ENCODE data around the gene KANSL3.
"Not testable (repeated sequence)": the region's sequence is repeated elsewhere in the genome, so short reads cannot be mapped to it uniquely, and the experiment has no call there.

Gene KANSL3

DNA sequence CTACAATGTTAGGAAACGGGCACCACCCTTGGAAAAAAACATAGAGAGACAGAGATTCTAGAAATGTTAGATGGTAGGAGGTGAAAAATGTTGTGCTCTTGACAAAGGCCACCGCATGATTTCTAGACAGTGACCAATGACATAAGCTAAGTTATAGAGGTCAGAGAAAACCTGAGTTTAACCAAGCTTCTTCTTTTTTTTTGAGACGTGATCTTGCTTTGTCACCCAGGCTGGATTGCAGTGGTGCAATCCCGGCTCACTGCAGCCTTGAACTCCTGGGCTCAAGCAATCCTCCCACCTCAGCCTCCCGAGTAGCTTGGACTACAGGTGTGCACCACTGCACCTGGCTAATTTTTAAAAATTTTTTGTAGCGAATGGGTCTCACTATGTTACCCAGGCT is 17.4 kb upstream of the KANSL3 start:
- no peak for DNase-seq (ENCODE audit: low read depth in 1 of 2, low spot score in 1 of 2)

DNA sequence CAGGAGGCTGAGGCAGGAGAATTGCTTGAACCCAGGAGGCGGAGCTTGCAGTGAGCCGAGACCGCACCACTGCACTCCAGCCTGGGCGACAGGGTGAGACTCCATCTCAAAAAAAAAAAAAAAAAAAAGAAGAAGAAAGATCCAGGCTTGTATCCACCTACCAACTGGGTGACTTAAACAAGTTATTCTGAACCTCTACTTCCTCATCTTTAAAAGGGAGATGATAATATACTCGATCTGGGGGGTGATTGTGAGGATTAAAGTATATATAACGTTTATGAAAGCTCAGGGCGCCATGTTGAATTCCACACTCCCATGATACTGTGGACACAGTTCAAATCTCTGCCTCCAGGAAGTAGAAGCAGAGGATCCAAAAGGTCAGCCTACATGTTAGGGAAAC is 16.7 kb upstream of the KANSL3 start:
- not testable (repeated sequence) for DNase-seq (ENCODE audit: low read depth in 1 of 2, low spot score in 1 of 2)

GRCh38 chr2:96651793-96652192 is 13.7 kb upstream of the KANSL3 start:
- no peak for DNase-seq (ENCODE audit: low read depth in 1 of 2, low spot score in 1 of 2)

DNA sequence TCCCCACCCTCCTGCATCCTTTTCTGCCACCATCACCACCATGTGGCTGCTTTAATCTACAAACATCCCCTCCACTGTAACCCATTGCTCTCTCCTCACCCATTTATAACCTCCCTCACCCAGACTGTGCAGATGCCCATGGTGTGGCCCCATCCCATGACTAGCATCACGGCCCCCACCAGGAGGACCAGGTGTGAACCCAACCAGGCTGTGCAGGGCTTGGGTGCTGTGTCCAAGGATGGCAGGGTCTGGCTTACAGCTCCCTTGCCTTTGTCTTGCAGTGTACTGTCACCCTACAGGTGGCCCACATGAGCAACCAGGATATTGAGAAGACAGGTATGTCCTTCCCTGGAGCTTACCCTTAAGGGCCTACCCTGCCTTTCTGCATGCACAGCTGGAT is 11.2 kb upstream of the KANSL3 start:
- no peak for DNase-seq (ENCODE audit: low read depth in 1 of 2, low spot score in 1 of 2)

DNA sequence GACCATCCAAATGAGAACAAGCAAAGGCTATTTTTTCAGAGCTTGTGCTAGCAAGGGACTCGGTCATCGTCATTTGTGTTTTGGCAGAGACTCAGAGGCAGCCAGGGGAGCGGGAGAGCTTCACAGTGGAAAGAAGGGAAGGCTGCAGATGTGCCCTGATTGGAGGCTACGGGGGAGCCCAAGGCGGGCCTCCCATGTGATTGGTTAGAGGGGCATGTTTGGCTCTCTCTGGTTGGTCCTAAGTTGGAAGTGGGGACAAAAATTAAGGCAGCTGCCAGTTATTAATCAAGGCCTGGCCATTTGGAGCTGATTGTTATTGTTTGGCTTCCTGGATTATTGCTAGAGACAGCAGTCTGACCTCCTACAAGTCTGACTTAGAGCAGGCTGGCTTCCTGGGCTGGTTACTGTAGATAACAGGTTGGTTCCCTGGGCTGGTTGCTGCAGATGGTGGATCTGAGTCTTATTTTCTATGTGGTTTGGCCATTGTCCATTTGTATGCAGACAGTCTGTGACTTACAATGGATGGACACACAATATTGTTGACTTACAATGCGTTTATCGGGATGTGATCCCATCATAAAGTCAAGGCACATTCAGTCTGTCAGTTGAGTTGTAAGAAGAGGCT is 10.3 kb upstream of the KANSL3 start:
- DNase-seq (ENCODE audit: low read depth in 1 of 2, low spot score in 1 of 2), result no peak

DNA sequence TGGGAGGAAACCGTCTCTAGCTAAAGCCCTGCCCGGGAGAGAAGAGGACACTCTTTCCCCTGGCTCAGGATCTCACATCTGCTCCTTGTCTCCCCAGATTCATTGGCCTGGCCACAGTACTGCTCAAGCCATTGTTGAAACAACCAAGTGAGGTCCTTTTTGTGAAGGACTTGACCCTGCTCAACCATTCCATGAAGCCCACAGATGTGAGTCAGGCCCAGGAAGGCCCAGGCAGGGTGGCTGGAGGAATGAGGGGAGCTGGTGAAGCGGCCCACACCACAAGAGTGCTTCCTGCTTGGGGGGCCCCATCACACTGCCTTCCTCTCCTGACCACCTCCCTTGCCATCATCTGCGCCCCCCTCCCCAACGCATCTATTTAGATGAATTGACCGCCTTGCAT is 9.6 kb upstream of the KANSL3 start:
- no peak for DNase-seq (ENCODE audit: low read depth in 1 of 2, low spot score in 1 of 2)

- no peak for DNase-seq (ENCODE audit: low read depth in 1 of 2, low spot score in 1 of 2)
Observed at GRCh38 chr2:96642564-96643360, 4.7 kb upstream of the KANSL3 start, which contains the start of gene FER1L5. TSS of gene FER1L5 (plus strand) at chr2:96642764. CDS start at chr2:96642837, 73 bp downstream.

- peak; percentile 52 to 71 for DNase-seq (ENCODE audit: low read depth in 1 of 2, low spot score in 1 of 2)
Observed at GRCh38 chr2:96637385-96638143, 548 bp downstream of the KANSL3 start.

- DNase-seq (ENCODE audit: low read depth in 1 of 2, low spot score in 1 of 2), result no peak
Observed at GRCh38 chr2:96636551-96637171, 1.5 kb downstream of the KANSL3 start.

DNA sequence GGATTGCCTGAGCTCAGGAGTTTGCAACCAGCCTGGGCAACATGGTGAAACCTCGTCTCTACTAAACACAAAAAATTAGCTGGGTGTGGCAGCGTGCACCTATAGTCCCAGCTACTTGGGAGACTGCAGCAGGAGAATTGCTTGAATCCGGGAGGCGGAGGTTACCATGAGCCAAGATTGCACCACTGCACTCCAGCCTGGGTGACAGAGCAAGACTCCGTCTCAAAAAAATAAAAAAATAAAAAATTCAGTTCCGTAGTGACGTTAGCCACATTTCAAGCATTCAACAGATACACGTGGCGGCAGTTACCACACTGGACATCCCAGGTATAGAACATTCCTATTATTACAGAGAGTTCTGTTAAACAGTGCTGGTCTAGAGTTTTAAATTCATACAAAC is 4.5 kb downstream of the KANSL3 start:
- DNase-seq (ENCODE audit: low read depth in 1 of 2, low spot score in 1 of 2), result no peak

DNA sequence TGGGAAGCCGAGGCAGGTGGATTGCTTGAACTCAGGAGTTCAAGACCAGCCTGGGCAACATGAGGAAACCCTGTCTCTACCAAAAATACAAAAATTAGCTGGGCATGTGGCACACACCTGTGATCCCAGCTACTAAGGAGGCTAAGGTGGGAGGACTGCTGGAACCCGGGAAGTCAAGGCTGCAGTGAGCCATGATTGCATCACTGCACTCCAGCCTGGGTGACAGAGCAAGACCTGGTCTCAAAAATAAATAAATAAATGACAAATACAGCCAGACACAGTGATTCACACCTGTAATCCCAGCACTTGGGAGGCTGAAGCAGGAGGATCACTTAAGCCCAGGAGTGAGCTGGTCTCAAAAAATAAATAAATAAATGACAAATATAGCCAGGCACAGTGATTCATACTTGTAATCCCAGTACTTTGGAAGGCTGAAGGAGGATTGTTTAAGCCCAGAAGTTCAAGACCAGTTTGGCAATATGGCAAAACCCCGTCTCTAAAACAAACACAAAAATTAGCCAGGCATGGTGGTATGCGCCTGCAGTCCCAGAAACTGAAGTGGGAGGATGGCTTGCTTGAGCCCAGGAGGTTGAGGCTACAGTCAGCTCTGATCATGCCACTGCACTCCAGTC is 6.2 kb downstream of the KANSL3 start:
- DNase-seq (ENCODE audit: low read depth in 1 of 2, low spot score in 1 of 2), result no peak

GRCh38 chr2:96626553-96626942 is 11.6 kb downstream of the KANSL3 start:
- DNase-seq (ENCODE audit: low read depth in 1 of 2, low spot score in 1 of 2), result no peak

DNA sequence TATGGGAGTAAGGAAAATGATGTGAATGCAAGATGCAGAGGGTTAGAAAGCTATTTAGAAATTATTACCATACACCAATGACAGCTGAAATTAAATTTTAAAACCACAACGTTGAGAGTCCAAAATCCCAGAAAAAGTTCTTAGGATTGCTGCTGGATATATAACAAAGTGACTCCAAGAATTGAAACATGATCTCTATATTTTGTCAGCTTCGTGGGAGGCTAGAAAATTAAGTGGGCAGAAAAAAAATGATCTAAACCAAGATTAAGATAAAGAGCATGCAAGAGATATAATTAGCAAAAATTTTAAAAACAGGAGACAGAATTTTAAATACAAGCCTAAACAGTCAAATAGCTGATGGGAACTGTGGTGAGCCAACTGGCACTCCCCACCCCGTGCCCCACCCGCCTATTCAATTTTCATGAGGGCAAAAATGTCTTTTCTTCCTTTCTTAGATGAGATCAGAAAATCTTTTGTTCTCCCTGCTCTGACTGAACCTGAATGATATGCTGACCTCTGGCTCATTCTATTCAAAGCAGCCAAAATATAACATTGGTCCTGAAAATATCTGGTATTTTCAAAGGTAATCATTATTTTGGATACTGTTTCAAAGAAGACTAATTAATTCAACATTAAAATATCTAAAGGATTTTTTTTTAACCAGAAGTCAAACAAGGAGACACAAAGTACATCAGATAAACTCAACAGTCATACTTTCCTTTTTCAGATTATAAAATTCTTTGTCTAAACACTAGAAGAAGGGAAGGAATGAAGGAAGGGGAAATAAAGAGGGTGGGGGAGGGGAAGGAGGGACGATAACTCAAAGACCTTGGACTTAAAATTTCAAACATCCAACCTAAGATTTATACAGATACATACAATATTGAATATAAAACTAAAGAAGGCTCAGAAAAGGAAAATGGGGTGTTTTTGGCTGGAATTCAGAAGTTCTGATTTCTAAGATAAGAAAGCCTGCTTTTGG is 12.2 kb downstream of the KANSL3 start:
- no peak for DNase-seq (ENCODE audit: low read depth in 1 of 2, low spot score in 1 of 2)

- no peak for DNase-seq (ENCODE audit: low read depth in 1 of 2, low spot score in 1 of 2)
Observed at GRCh38 chr2:96623116-96623515, 15.0 kb downstream of the KANSL3 start.

DNA sequence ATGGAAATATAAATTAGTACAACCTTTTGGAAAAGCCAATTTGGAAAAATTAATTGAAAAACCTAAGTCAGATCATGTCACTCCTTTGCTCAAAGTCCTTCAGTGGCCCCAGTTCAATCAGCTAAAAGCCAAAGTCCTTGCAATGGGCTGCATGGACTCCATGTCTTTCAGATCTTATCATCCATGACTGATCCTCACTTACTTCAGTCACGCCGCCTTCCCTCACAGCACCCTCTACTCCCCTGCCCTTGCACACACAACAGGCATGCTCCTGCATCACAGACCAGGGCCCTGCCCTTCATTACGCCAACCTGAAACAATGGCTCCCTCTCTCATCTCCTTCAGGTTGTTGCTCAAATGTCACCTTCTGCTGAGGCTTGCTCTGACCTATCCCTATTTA is 15.6 kb downstream of the KANSL3 start:
- DNase-seq (ENCODE audit: low read depth in 1 of 2, low spot score in 1 of 2), result no peak

GRCh38 chr2:96618596-96619283 is 19.4 kb downstream of the KANSL3 start:
- no peak for DNase-seq (ENCODE audit: low read depth in 1 of 2, low spot score in 1 of 2)

DNA sequence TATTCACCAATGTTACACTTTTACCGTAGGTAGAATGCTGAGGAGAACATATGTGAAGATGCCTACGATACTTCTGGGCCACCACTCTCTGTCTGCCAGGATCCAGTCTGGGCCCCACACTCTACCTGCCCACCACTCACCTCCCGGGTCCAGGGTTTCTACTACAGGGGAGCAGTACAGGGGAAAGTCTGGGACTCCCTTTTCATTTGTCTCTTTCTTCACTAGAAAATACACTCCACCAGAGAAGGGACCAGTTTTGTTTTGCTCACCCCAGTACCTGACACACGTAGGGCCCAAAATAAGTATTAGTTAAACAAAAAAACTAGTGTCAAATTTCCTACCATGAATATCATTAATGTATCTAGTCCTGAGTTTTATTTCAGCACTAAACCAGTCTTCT is 21.1 kb downstream of the KANSL3 start:
- DNase-seq (ENCODE audit: low read depth in 1 of 2, low spot score in 1 of 2), result no peak

DNA sequence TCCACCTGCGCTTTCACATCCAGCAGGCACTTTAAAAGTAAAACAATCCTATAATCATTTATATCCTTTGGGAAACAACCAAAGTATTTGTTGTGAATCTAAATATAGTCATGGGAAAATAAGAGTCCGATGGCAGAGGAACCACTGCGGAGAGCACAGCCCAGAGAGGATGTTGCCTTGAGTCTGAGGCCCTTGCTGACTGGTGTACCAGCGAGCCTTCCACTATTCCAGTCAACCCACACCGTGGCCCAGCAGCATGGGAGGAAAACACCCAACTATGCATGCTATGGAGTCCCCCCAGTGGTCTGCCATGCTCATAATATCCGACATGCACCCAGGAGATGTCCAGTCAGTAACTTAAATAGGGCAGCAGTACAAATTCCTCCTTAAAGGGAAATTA is 21.6 kb downstream of the KANSL3 start:
- DNase-seq (ENCODE audit: low read depth in 1 of 2, low spot score in 1 of 2), result no peak

- no peak for DNase-seq (ENCODE audit: low read depth in 1 of 2, low spot score in 1 of 2)
Observed at GRCh38 chr2:96616128-96616527, 22.0 kb downstream of the KANSL3 start.

Data from activated T-helper 1 cell treated with anti-CD3 and anti-CD28 coated beads, Interleukin-2, amount 50 U/mL, for 16 hours (primary cell).